ENCODE measurements around the gene CMSS1. TPM values are rescaled to one million over a fixed set of nuclear protein-coding genes. Genes with fewer than 3 reads are reported as not detected.
A peak's percentile ranks its signal among the peaks of the same experiment; 100 is the strongest.

Gene CMSS1
- total RNA-seq, 4 donors from 2014 or later, result 11.2 to 16.3 (median 14.1) TPM

DNA sequence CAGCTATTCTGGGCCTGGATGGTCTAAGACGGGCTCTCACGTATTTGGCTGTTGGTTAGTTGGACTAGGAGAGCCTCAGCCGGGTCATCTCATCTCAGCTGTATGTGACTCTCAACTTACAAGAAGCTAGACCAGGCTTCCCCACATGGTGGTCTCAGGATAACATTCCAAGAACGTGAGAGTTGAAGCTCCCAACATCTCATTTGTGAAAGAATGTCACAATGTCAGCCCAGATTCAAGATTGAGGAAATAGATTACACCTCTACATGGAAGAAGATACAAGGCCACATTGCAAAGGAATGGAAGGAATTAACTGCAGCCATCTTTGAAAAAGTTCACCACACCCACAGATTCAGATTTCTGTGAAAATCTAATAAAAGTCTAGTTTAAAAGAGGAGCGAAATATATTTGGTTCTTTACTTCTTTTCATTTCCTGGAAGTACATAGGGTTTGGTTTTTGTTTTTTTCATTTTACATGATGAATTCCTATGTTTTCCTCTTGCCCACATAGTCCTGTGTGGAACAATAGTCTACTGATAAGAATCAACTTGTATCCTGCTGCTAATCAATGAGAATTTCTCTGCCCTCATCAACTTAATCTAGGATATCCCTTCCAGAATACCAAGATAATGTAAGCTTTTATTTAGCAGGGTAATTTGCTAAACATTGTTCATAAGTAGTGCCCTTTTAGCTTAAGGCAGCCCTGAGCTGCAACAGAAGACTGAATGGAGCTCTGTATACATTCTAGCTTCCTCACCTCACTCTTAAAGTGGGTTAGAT, 116.5 kb downstream of the CMSS1 start:
- intact Hi-C loops (cut with DNase I), result no loop called here
- TF ChIP-seq POLR2AphosphoS5 (IDR thresholded peaks at IDR 0.05), result no peak
- no peak for TF ChIP-seq EP300 (IDR thresholded peaks at IDR 0.05)
- TF ChIP-seq CTCF (IDR thresholded peaks at IDR 0.05), result no peak
- no peak for TF ChIP-seq POLR2A (IDR thresholded peaks at IDR 0.05; ENCODE audit: low read depth)
- peaks cover 53 to 71% (median 68%) of the 10 kb centered on the region in 4 donors for H3K4me1 ChIP-seq

DNA sequence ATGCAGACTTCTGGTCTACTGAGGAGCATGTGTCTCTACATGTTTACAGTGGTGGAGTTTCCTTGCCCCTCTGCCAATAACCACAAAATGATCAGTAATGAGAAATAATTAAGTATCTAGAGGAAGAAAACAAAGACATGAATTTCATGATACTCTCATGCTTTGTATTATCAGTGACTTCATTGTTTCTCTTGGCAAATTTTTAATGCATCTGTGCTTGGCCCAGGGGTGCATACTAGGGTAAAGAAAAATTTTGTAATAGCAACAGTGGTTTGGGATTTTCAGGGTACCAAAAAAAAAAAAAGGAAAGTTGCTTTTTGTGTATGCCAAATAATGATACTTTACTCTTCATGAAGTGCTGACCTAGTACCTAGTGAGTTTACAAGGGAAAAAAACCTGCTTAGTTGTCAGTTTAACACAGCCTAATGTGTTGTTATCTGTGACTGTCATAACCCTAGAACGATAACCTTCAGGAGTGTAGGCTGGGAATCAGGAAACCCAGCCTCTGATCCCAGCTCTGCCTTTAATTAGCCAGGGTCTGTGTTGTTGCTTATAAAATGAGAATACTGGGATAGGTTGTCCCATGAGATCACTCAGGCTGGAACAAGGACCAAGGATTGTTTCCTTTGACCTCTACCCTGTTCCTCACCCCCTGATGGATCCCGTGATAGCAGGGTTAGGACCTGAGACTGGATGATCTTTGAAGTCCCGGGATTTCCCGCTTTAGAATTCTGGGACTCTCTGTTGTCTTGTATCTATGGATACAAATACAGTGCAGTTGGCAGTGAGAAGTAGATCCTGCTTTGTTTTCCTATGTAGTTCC, 117.5 kb downstream of the CMSS1 start:
- H3K36me3 ChIP-seq, result no peaks in the 10 kb centered on the region
- no peak for DNase-seq (ENCODE audit: extremely low spot score)
- intact Hi-C loops (cut with DNase I), result no loop called here
- H3K27me3 ChIP-seq, result no peaks in the 10 kb centered on the region
- peak overlapping the region; percentile 36 to 65 (median 48) for H3K27ac ChIP-seq (replicated peaks in 1 of 4)
- H3K4me1 ChIP-seq, result peaks cover 52 to 71% (median 68%) of the 10 kb centered on the region in 4 donors
- H3K4me3 ChIP-seq, result no peak overlapping the region
- TF ChIP-seq POLR2AphosphoS5 (IDR thresholded peaks at IDR 0.05) (peak; percentile 21 to 67), EP300 (IDR thresholded peaks at IDR 0.05) (no peak), POLR2A (IDR thresholded peaks at IDR 0.05; ENCODE audit: low read depth) (no peak), CTCF (IDR thresholded peaks at IDR 0.05) (no peak)
- H3K9me3 ChIP-seq, result no peaks in the 10 kb centered on the region
- 19% methylated on average over 4 of the region's 4 CpGs for WGBS

More for the DNA sequence above, 116.5 kb downstream of the CMSS1 start:
- peak overlapping the region in 1 of 4 donors; percentile 65 for H3K27ac ChIP-seq (replicated peaks in 1 of 4)
- no peak overlapping the region for H3K4me3 ChIP-seq
- no peaks in the 10 kb centered on the region for H3K27me3 ChIP-seq
- H3K36me3 ChIP-seq, result no peaks in the 10 kb centered on the region
- whole genome bisulfite sequencing, result 89% methylated on average over 5 of the region's 5 CpGs
- no peak for DNase-seq (ENCODE audit: extremely low spot score)
- H3K9me3 ChIP-seq, result no peaks in the 10 kb centered on the region

GRCh38 chr3:99938270-99938911, 120.7 kb downstream of the CMSS1 start:
- WGBS, result 30% methylated on average over 3 of the region's 3 CpGs
- peaks cover 40 to 62% (median 55%) of the 10 kb centered on the region in 4 donors for H3K4me1 ChIP-seq
- H3K9me3 ChIP-seq, result no peaks in the 10 kb centered on the region
- intact Hi-C loops (cut with DNase I), result no loop called here
- H3K4me3 ChIP-seq, result no peak overlapping the region
- no peaks in the 10 kb centered on the region for H3K36me3 ChIP-seq
- no peaks in the 10 kb centered on the region for H3K27me3 ChIP-seq
- TF ChIP-seq CTCF (IDR thresholded peaks at IDR 0.05), result no peak
- TF ChIP-seq POLR2AphosphoS5 (IDR thresholded peaks at IDR 0.05), result peak in 1 of 2 donors; percentile 13
- H3K27ac ChIP-seq (replicated peaks in 1 of 4), result peak overlapping the region; percentile 65 to 75 (median 68)
- DNase-seq (ENCODE audit: extremely low spot score), result no peak

- Histone ChIP-seq H3K36me3 (no peaks in the 10 kb centered on the region), H3K27me3 (no peaks in the 10 kb centered on the region), H3K4me3 (no peak overlapping the region), H3K9me3 (no peaks in the 10 kb centered on the region), H3K27ac (replicated peaks in 1 of 4) (peak overlapping the region in 3 of 4 donors; percentile 67 to 75 (median 69)), H3K4me1 (peaks cover 48 to 68% (median 60%) of the 10 kb centered on the region in 4 donors)
- intact Hi-C loops (cut with DNase I), result no loop called here
- no peak for DNase-seq (ENCODE audit: extremely low spot score)
- no peak for TF ChIP-seq CTCF (IDR thresholded peaks at IDR 0.05)
- no peak for TF ChIP-seq EP300 (IDR thresholded peaks at IDR 0.05)
- no peak for TF ChIP-seq POLR2A (IDR thresholded peaks at IDR 0.05; ENCODE audit: low read depth)
- no peak for TF ChIP-seq POLR2AphosphoS5 (IDR thresholded peaks at IDR 0.05)
- 34% methylated on average over 1 of the region's 1 CpG for WGBS
Observed at GRCh38 chr3:99939876-99940275, 122.2 kb downstream of the CMSS1 start.

Measured in esophagus muscularis mucosa (tissue), 4 donors.